NCI-H1092 (cell line): Measurements from ENCODE around the gene MEGF11.
A peak's percentile ranks its signal among the peaks of the same experiment; 100 is the strongest.
"Not testable (repeated sequence)": the region's sequence is repeated elsewhere in the genome, so short reads cannot be mapped to it uniquely, and the experiment has no call there.

Experiments
- DNase-seq: peaks from one replicate; lab custom pipeline; 2025; lab: John Stamatoyannopoulos, UW

The MEGF11 gene

GRCh38 chr15:66275352-66275751 is 21.8 kb upstream of the MEGF11 start:
- DNase-seq = no peak

- DNase-seq = no peak
These were observed 17.4 kb upstream of the MEGF11 start for GRCh38 chr15:66270932-66271331.

GRCh38 chr15:66269326-66270090 is 16.0 kb upstream of the MEGF11 start:
- no peak for DNase-seq

GRCh38 chr15:66264859-66265513 is 11.4 kb upstream of the MEGF11 start:
- DNase-seq = no peak

GRCh38 chr15:66262837-66263236 is 9.3 kb upstream of the MEGF11 start:
- DNase-seq = not testable (repeated sequence)

GRCh38 chr15:66261056-66261455 is 7.5 kb upstream of the MEGF11 start:
- no peak for DNase-seq

GRCh38 chr15:66256692-66257091 is 3.1 kb upstream of the MEGF11 start:
- no peak for DNase-seq

GRCh38 chr15:66254951-66255676 is 1.6 kb upstream of the MEGF11 start:
- DNase-seq = no peak

- DNase-seq = no peak
These were observed 770 bp upstream of the MEGF11 start for GRCh38 chr15:66254089-66254950.

GRCh38 chr15:66252685-66253417 is 699 bp downstream of the MEGF11 start:
- DNase-seq = no peak

- peak; percentile 39 for DNase-seq
These were observed 1.5 kb downstream of the MEGF11 start for GRCh38 chr15:66251790-66252684.

- no peak for DNase-seq
These were observed 2.3 kb downstream of the MEGF11 start for GRCh38 chr15:66251065-66251789.

GRCh38 chr15:66249605-66250174 is 3.9 kb downstream of the MEGF11 start:
- DNase-seq = no peak

GRCh38 chr15:66246937-66247336 is 6.6 kb downstream of the MEGF11 start:
- no peak for DNase-seq

- not testable (repeated sequence) for DNase-seq
These were observed 7.7 kb downstream of the MEGF11 start for GRCh38 chr15:66245832-66246231.

GRCh38 chr15:66241908-66242285 is 11.7 kb downstream of the MEGF11 start:
- DNase-seq = no peak

- DNase-seq = no peak
These were observed 12.3 kb downstream of the MEGF11 start for GRCh38 chr15:66241087-66241907.

- DNase-seq = no peak
These were observed 13.2 kb downstream of the MEGF11 start for GRCh38 chr15:66240240-66240794.
